Islet of Langerhans (tissue), 1 donor: ENCODE data around the gene FBXO4.

Experiments used
- FAIRE-seq: peaks from one replicate; lab custom pipeline; 2011; peaks lifted over from hg19 to GRCh38; lab: Jason Lieb, UNC

Gene FBXO4

GRCh38 chr5:41924872-41925554 lies at the start of gene FBXO4:
TSS of gene FBXO4 (plus strand) at chr5:41925281. CDS start at chr5:41925310, 29 bp downstream.
- no peak for FAIRE-seq

GRCh38 chr5:41876678-41877077 lies 48.4 kb upstream of the FBXO4 start:
- FAIRE-seq: no peak

- FAIRE-seq: no peak
Measured at GRCh38 chr5:41877408-41877807, 47.7 kb upstream of the FBXO4 start.

- FAIRE-seq: no peak
Measured at GRCh38 chr5:41878173-41878572, 46.9 kb upstream of the FBXO4 start.

- no peak for FAIRE-seq
Measured at GRCh38 chr5:41878643-41879478, 46.2 kb upstream of the FBXO4 start.

- no peak for FAIRE-seq
Measured at GRCh38 chr5:41882765-41883164, 42.3 kb upstream of the FBXO4 start.

- FAIRE-seq: no peak
Measured at GRCh38 chr5:41883243-41883642, 41.8 kb upstream of the FBXO4 start.

- FAIRE-seq: no peak
Measured at GRCh38 chr5:41883936-41884335, 41.1 kb upstream of the FBXO4 start.

GRCh38 chr5:41885286-41885685 lies 39.8 kb upstream of the FBXO4 start:
- FAIRE-seq: no peak

GRCh38 chr5:41891066-41891707 lies 33.9 kb upstream of the FBXO4 start:
- no peak for FAIRE-seq

GRCh38 chr5:41892031-41892430 lies 33.0 kb upstream of the FBXO4 start:
- no peak for FAIRE-seq

- FAIRE-seq: no peak
Measured at GRCh38 chr5:41893074-41893851, 31.8 kb upstream of the FBXO4 start.

- no peak for FAIRE-seq
Measured at GRCh38 chr5:41896230-41896629, 28.9 kb upstream of the FBXO4 start.

- no peak for FAIRE-seq
Measured at GRCh38 chr5:41903382-41903891, 21.6 kb upstream of the FBXO4 start.

- FAIRE-seq: peak; percentile 99
Measured at GRCh38 chr5:41903892-41904799, 20.9 kb upstream of the FBXO4 start, which contains the start of gene RIMOC1. TSS of gene RIMOC1 (plus strand) at chr5:41904344. CDS start at chr5:41904368, 24 bp downstream.

- FAIRE-seq: no peak
Measured at GRCh38 chr5:41906151-41906550, 18.9 kb upstream of the FBXO4 start.

GRCh38 chr5:41908374-41909079 lies 16.6 kb upstream of the FBXO4 start:
- no peak for FAIRE-seq

GRCh38 chr5:41918105-41918504 lies 7.0 kb upstream of the FBXO4 start:
- FAIRE-seq: no peak

GRCh38 chr5:41921166-41921565 lies 3.9 kb upstream of the FBXO4 start:
- no peak for FAIRE-seq

- no peak for FAIRE-seq
Measured at GRCh38 chr5:41921874-41922273, 3.2 kb upstream of the FBXO4 start.
